Fibroblast of villous mesenchyme (primary cell): ENCODE data around the gene NPC1. TPM values are rescaled to one million over a fixed set of nuclear protein-coding genes. Genes with fewer than 3 reads are reported as not detected.

ENCODE experiments used
- DNase-seq: peaks from one replicate; pipeline ENCODE4 v3.0.0-alpha.2; 2010; ENCODE audit warnings: low read depth
- H3K4me3 ChIP-seq: 2 replicates; pipeline ENCODE4 v1.5.1; 2011; ENCODE audit warnings: low read depth, mild to moderate bottlenecking, low read length
- total RNA-seq: library from RNA; depleted of rRNA; stranded (reverse); fragments of >200 nt; gene quantifications from 2 replicates; pipeline ENCODE4 v1.2.3, GENCODE V29; 2012
- TF ChIP-seq, protein P1 (sequence below): IDR thresholded peaks from 2 replicates; pipeline ENCODE4 v1.5.1; 2012; ENCODE audit warnings: low read depth, mild to moderate bottlenecking, low read length; ENCODE audit not compliant: insufficient read depth

The NPC1 gene
- total RNA-seq, 1 donor, result 38.4 TPM

DNA sequence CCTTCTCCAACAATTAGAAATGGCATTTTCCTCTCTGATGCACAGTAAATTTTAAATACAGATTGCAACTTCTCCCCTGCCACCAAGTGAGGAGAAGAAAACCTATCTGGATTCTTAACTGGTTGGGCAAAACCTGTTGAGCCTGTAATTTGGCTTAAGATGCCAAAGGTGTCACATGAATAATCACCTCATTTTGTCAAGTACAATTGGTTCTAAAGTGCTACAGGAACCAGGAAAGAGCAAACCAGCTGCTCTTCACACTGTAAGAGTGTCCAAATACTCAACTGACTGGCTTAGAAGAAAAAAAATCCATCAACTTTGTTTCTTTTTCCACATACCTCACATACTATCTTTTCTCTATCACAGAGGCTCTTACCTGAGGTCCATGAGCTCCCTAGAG lies 35.4 kb downstream of the NPC1 start:
- DNase-seq, result no peak
- TF ChIP-seq, protein P1, sequence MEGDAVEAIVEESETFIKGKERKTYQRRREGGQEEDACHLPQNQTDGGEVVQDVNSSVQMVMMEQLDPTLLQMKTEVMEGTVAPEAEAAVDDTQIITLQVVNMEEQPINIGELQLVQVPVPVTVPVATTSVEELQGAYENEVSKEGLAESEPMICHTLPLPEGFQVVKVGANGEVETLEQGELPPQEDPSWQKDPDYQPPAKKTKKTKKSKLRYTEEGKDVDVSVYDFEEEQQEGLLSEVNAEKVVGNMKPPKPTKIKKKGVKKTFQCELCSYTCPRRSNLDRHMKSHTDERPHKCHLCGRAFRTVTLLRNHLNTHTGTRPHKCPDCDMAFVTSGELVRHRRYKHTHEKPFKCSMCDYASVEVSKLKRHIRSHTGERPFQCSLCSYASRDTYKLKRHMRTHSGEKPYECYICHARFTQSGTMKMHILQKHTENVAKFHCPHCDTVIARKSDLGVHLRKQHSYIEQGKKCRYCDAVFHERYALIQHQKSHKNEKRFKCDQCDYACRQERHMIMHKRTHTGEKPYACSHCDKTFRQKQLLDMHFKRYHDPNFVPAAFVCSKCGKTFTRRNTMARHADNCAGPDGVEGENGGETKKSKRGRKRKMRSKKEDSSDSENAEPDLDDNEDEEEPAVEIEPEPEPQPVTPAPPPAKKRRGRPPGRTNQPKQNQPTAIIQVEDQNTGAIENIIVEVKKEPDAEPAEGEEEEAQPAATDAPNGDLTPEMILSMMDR, result no peak
- no peak overlapping the region for H3K4me3 ChIP-seq

DNA sequence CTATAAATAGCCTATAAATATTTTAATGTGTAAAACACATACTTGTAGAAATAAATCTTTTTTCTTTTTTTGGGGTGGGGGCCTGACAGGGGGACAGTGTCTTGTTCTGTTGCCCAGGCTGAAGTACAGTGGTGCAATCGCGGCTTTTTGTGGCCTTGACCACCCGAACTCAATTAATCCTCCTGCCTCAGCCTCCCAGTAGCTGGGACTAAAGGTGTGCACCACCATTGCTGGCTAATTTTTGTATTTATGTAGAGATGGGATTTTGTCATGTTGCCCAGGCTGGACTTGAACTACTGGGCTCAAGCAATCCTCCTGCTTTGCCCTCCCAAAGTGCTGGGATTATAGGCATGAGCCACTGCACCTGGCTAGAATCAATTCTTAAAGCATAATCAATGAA lies 37.6 kb downstream of the NPC1 start:
- no peak for DNase-seq
- H3K4me3 ChIP-seq, result no peak overlapping the region
- TF ChIP-seq, protein P1, result no peak

DNA sequence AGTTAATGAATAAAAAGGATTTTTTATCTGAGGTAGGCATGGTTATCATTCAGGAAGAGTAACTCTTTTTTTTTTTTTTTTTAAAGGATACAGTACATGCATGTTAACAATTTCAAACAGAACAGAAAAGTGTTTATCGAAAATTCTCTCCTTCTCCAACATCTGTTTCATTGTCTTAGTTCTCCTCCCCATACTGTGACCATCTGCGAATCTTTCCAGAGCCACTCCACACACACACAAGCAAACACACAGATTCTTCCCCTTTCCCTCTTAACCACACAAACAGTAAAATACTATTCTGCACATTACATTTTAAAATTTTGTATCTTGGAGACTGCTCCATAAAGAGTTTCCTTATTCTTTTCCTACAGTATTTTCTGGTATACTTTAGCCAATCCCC lies 38.0 kb downstream of the NPC1 start:
- TF ChIP-seq, protein P1, result no peak

DNA sequence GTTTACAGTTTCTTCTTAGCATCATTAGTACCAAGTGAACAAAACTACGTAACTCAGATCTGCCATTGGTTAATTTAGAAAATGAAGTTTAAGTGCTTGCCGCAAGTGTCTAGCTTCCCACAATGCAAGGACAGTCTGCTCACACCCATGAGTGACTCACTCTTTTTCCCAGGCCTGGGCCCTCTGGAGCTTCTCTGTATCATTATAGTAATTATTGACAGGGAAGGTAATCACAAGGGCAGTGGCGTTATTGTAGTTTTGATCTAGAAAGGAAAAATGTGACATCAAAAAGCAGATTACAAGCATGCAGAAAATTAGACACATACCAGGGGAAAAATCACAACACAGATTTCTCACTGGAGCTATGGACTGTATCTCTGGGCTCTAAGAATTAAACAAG lies 38.5 kb downstream of the NPC1 start:
- TF ChIP-seq, protein P1, result no peak
- no peak overlapping the region for H3K4me3 ChIP-seq
- peak; percentile 45 for DNase-seq

More for the DNA sequence above, 38.0 kb downstream of the NPC1 start:
- no peak for DNase-seq
- H3K4me3 ChIP-seq, result no peak overlapping the region

DNA sequence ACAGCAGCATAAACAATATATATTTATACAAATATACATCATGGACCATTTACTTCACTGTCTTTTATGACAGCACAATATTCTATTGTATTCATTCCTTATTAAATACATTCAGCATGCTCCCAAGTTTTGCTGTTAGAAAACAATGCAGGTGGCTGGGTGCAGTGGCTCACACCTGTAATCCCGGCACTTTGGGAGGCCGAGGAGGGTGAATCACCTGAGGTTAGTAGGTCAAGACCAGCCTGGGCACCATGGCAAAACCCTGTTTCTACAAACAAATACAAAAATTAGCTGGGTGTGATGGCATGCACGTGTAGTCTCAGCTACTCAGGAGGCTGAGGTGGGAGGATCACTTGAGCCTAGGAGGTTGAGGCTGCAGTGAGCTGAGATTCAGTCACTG lies 39.0 kb downstream of the NPC1 start:
- TF ChIP-seq, protein P1, result no peak
- H3K4me3 ChIP-seq, result no peak overlapping the region

DNA sequence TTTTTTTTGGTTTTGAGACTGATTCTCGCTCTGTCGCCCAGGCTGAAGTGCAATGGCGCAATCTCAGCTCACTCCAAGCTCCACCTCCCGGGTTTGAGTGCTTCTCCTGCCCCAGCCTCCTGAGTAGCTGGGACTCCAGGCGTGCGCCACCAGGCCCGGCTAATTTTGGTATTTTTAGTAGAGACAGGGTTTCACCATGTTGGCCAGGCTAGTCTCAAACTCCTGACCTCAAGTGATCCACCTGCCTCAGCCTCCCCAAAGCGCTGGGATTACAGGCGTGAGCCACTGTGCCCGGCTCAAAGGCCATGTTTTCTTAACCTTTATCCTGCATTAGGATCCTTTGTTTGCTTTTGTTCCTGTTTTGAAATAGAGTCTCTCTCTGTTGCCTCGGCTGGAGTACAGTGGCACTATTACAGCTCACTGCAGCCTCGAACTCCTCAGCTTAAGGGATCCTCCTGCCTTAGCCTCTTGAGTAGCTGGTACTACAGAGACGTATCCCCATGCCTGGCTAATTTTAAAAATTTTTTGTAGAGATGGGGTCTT lies 41.0 kb downstream of the NPC1 start:
- H3K4me3 ChIP-seq, result no peak overlapping the region
- DNase-seq, result no peak
- TF ChIP-seq, protein P1, result no peak

More for the DNA sequence above, 39.0 kb downstream of the NPC1 start:
- no peak for DNase-seq

DNA sequence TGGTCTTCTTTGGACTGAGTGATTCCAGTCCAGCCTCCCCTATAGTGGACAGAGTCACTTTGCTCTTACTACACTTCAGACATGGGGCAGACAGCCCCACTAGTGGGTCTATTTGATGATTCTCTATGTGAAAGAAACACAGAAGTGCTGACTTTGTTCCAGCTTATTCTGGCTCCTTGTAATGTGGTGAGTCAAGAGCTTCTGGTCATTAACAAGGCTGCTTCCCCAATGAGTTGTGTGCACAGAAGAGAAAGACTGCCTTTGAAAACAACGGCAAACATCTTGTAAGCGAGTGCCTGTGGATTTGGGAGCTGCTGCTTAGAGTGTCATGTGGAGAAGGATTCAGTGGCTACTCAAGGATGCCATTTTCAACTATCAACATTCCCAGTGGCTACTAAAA lies 43.8 kb downstream of the NPC1 start:
- TF ChIP-seq, protein P1, result no peak
- H3K4me3 ChIP-seq, result no peak overlapping the region
- peak; percentile 55 for DNase-seq
